ENCODE measurements around the gene MSH5. TPM values are rescaled to one million over a fixed set of nuclear protein-coding genes. Genes with fewer than 3 reads are reported as not detected.
A peak's percentile ranks its signal among the peaks of the same experiment; 100 is the strongest.

MSH5 gene
- total and polyA plus RNA-seq, 9 of the 15 experiments (the other 6 are each of a cell fraction or from before 2014, with no cell fraction given), result 12.5 to 104 (median 46.6) TPM

DNA sequence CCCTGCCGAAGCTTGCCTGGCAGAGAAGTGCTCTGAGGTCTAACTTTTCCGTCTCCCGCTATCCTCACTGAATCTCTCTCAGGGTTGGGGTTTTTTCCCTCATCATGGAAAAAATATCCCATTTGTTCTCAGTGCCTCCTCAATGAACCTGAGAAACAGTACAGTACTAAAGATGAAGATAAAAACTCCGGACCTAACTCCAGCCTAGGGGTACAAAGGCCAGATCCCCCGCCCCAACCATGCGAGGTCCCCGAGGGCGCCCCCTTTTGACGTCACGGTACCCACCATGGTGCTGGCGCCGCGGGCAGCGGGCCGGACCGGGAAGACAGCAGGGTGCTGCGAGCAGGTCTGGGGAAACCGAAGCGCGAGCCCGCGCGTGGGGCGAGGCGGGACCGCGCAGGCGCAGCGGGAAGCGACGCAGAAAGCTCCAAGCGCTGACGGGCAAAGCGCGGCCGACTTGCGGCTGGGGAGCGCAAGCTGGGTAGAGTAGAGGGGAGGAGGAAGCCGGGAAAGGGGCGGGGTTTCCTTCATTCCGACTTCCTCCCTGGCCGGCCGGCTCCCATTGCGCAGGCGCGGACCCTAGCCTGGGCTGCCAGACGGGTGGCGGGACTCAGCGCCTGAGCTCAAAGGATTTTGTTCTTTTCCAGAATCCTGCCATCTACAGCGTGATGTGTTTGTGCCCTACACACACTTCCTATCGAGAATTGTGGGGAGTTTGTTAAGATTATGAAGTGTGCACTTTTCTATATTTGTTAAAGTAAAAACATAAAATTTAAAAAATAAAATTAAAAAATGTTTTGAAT is 66.9 kb downstream of the MSH5 start, which contains the start of gene LSM2 (continued):
- TF ChIP-seq, protein P1, sequence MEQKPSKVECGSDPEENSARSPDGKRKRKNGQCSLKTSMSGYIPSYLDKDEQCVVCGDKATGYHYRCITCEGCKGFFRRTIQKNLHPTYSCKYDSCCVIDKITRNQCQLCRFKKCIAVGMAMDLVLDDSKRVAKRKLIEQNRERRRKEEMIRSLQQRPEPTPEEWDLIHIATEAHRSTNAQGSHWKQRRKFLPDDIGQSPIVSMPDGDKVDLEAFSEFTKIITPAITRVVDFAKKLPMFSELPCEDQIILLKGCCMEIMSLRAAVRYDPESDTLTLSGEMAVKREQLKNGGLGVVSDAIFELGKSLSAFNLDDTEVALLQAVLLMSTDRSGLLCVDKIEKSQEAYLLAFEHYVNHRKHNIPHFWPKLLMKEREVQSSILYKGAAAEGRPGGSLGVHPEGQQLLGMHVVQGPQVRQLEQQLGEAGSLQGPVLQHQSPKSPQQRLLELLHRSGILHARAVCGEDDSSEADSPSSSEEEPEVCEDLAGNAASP (IDR thresholded peaks at IDR 0.05), result no peak
- TF ChIP-seq, protein P2, sequence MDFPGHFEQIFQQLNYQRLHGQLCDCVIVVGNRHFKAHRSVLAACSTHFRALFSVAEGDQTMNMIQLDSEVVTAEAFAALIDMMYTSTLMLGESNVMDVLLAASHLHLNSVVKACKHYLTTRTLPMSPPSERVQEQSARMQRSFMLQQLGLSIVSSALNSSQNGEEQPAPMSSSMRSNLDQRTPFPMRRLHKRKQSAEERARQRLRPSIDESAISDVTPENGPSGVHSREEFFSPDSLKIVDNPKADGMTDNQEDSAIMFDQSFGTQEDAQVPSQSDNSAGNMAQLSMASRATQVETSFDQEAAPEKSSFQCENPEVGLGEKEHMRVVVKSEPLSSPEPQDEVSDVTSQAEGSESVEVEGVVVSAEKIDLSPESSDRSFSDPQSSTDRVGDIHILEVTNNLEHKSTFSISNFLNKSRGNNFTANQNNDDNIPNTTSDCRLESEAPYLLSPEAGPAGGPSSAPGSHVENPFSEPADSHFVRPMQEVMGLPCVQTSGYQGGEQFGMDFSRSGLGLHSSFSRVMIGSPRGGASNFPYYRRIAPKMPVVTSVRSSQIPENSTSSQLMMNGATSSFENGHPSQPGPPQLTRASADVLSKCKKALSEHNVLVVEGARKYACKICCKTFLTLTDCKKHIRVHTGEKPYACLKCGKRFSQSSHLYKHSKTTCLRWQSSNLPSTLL (IDR thresholded peaks at IDR 0.05), result peak; percentile 91
- TF ChIP-seq ZFP1 (CRISPR knock-in tag; IDR thresholded peaks at IDR 0.05), result peak; percentile 55; the same call in 1 of the 2 replicates
- TF ChIP-seq, protein P3, sequence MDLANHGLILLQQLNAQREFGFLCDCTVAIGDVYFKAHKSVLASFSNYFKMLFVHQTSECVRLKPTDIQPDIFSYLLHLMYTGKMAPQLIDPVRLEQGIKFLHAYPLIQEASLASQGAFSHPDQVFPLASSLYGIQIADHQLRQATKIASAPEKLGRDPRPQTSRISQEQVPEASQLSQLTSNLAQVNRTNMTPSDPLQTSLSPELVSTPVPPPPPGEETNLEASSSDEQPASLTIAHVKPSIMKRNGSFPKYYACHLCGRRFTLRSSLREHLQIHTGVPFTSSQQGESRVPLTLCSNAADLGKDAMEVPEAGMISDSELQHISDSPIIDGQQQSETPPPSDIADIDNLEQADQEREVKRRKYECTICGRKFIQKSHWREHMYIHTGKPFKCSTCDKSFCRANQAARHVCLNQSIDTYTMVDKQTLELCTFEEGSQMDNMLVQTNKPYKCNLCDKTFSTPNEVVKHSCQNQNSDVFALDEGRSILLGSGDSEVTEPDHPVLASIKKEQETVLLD (IDR thresholded peaks at IDR 0.05), result peak; percentile 96
- TF ChIP-seq, protein P4, sequence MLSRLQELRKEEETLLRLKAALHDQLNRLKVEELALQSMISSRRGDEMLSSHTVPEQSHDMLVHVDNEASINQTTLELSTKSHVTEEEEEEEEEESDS (CRISPR knock-in tag; IDR thresholded peaks at IDR 0.05), result no peak
- no peak for TF ChIP-seq CHCHD3 (CRISPR knock-in tag; IDR thresholded peaks at IDR 0.05)
- TF ChIP-seq HEY1 (CRISPR knock-in tag; IDR thresholded peaks at IDR 0.05; ENCODE audit: borderline replicate concordance), result no peak; the same call in 1 of the 2 replicates
- TF ChIP-seq POU5F1 (IDR thresholded peaks at IDR 0.05; ENCODE audit: borderline replicate concordance, low read depth, low read length, partially characterized antibody), result no peak
- TF ChIP-seq JUNB (CRISPR knock-in tag; conservative IDR thresholded peaks at IDR 0.05), result no peak
- no peak for TF ChIP-seq HSF4 (CRISPR knock-in tag; IDR thresholded peaks at IDR 0.05; ENCODE audit: borderline replicate concordance)
- peak; percentile 97 for TF ChIP-seq MTA3 (IDR thresholded peaks at IDR 0.05; ENCODE audit: borderline replicate concordance)
- TF ChIP-seq, protein P5, sequence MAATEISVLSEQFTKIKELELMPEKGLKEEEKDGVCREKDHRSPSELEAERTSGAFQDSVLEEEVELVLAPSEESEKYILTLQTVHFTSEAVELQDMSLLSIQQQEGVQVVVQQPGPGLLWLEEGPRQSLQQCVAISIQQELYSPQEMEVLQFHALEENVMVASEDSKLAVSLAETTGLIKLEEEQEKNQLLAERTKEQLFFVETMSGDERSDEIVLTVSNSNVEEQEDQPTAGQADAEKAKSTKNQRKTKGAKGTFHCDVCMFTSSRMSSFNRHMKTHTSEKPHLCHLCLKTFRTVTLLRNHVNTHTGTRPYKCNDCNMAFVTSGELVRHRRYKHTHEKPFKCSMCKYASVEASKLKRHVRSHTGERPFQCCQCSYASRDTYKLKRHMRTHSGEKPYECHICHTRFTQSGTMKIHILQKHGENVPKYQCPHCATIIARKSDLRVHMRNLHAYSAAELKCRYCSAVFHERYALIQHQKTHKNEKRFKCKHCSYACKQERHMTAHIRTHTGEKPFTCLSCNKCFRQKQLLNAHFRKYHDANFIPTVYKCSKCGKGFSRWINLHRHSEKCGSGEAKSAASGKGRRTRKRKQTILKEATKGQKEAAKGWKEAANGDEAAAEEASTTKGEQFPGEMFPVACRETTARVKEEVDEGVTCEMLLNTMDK (IDR thresholded peaks at IDR 0.05; ENCODE audit: borderline replicate concordance, insufficient read depth, low read depth, low read length, poor library complexity, severe bottlenecking), result peak; percentile 80
- TF ChIP-seq KLF13 (tag; IDR thresholded peaks at IDR 0.05; ENCODE audit: borderline replicate concordance, low read depth), result peak; percentile 70
- TF ChIP-seq, protein P6, sequence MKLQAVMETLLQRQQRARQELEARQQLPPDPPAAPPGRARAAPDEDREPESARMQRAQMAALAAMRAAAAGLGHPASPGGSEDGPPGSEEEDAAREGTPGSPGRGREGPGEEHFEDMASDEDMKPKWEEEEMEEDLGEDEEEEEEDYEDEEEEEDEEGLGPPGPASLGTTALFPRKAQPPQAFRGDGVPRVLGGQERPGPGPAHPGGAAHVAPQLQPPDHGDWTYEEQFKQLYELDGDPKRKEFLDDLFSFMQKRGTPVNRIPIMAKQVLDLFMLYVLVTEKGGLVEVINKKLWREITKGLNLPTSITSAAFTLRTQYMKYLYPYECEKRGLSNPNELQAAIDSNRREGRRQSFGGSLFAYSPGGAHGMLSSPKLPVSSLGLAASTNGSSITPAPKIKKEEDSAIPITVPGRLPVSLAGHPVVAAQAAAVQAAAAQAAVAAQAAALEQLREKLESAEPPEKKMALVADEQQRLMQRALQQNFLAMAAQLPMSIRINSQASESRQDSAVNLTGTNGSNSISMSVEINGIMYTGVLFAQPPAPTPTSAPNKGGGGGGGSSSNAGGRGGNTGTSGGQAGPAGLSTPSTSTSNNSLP (IDR thresholded peaks at IDR 0.05; ENCODE audit: borderline replicate concordance, low read depth, low read length), result no peak
- no peak for TF ChIP-seq KDM1A (IDR thresholded peaks at IDR 0.05)
- peak; percentile 42; the same call in 1 of the 2 replicates for TF ChIP-seq ZNF707 (CRISPR knock-in tag; conservative IDR thresholded peaks at IDR 0.05)
